Stimulated activated CD8-positive, alpha-beta memory T cell treated with anti-CD3 and anti-CD28 coated beads, Interleukin-4, amount 100 ng/mL, for 4 hours (primary cell): ENCODE data around the gene CRYZL1.

Experiments
- DNase-seq, 2 donors: peaks; one replicate each; pipeline ENCODE4 v3.0.0-alpha.2; 2020; ENCODE audit warnings: low read depth in 2 of 2, low spot score in 1 of 2

The CRYZL1 gene

DNA sequence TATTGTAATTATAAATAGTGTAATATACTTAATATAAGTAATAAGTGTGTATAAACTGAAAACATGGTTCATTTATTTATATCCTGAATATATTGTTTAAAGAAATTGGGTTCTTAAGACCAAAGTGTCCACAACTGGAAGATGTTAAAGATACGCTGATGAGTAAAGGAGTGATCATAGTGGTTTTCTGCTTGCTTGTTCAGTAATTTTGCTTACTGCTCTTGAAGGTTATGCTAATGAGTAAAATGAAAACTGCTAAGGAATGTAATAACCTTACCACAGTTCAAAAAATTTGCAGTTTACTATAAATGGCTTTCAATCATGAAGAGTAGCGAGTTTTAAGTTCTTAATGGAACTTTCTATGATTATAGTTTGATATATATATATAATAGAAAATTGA, 75.0 kb downstream of the CRYZL1 start:
- DNase-seq, result no peak

DNA sequence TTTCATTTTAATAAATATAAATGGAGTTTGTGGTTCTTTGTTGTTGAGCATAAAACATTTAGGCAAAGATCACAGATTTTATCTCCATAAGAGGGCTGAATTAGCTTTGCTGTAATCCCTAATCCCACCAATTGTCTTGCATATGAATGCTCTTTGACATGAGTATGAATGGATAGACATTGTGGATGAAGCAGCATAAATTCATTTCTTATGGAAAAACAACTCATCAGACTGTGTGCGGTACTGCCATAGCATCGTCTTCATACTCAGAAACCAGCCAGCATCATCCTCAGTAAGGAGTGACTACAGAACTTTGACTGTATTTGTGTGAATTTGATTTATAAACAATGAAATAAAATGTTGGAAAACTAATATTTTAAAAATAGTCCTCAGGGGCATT, 79.2 kb downstream of the CRYZL1 start:
- DNase-seq, result no peak

DNA sequence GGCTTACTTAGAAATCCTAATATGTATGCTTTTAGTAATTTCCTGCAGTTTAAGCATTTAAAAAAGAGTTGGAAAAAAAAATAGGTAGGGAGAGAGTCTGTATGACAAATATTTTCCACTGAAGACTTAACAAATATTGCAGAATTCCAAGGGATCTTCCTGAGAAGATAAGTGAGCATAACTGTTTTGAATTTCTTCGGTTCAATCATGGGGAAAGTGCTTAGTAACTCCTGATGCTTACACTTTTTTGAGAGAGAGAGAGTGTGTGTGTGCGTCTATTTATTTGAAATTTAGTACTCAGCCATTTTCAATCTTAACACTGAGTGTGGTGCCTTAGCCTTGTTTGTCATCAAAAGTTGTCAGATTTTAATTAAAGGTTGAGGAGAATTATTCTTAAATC, 80.2 kb downstream of the CRYZL1 start:
- DNase-seq, result no peak

DNA sequence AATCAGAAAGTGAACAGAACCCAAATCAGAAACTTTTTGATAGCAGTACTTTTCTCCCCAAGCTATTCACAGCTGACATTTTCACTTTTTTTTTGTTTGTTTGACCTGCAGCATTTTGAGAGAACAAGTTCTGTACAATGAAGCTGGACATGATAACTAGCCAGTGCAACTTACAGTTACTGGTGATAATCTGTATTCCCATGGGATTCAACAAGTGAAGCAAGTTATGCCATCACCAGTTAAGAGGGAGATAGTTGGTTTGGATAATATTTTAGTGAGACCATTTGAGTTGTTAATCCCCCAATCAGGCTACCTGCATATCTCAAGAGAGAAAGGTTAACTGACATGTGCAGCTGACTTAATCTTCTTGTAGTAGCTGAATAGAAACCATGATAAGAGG, 80.6 kb downstream of the CRYZL1 start:
- DNase-seq, result no peak

DNA sequence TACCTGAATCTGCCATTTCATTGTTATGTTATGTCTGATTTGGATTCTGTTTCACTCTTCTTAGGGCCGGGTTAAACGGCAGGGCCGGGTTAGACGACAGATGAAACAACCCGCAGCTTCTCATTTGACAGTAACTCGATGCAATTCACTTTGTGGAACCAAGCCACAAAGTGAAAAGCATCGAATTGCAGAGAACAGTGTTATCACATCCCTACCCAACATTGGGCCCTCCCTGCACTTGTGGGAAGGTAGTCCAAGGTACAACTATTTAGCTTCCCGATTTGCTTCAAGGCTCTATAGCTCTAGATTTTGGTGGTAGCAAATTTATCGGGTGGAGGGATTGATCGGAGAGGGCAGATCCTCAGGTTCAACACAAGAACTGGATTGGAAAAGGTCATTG, 81.7 kb downstream of the CRYZL1 start:
- no peak for DNase-seq

DNA sequence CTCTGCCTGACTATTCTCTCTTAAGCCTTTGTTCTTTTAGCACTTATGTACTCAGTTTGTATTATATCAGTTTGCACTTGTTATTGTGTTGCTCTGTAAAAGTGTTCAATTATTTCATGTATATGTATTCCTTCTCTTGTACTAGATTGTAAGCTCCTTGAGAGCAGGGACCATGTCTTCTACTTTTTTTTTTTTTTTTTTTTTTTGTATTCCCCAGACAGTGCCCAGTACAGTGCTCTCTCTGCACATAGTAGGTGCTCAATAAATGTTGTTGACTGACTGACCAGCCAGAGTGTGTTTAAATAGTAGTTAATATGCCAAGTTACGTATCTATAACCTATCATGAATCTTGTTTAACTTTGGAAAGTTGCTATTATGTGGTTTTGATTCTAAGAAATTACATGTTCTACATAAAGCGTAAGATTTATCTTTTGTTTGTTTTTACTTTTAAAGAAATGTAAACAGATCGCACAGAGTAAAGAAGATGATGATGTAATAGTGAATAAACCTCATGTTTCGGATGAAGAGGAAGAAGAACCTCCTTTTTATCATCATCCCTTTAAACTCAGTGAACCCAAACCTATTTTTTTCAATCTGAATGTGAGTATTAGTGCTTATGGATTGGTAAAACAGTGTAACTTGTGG, 82.6 kb downstream of the CRYZL1 start:
- no peak for DNase-seq

DNA sequence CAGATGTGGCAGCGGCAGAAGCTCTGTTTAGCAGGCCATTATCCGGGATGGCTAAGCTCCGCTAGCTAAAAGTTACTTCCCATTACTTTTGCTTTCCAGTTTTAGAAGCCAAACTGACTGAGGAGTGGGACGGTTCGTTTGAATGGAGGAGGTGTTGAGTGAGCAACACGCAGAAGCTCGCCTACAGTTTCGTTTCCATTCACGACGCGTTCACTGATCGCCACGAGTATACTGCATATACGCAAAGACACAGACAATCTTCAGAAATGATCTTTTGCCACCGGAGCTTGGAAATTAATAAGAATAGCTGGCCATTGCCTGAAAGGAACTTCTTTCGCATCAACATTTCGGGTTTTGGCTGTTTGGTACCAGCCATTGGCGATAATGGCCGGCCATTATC, 84.1 kb downstream of the CRYZL1 start:
- DNase-seq, result no peak

DNA sequence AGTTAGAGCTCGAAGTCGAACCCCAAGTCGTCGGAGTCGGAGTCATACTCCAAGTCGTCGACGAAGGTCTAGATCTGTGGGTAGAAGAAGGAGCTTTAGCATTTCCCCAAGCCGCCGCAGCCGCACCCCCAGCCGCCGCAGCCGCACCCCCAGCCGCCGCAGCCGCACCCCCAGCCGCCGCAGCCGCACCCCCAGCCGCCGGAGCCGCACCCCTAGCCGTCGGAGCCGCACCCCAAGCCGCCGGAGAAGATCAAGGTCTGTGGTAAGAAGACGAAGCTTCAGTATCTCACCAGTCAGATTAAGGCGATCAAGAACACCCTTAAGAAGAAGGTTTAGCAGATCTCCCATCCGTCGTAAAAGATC, 86.6 kb downstream of the CRYZL1 start:
- no peak for DNase-seq

DNA sequence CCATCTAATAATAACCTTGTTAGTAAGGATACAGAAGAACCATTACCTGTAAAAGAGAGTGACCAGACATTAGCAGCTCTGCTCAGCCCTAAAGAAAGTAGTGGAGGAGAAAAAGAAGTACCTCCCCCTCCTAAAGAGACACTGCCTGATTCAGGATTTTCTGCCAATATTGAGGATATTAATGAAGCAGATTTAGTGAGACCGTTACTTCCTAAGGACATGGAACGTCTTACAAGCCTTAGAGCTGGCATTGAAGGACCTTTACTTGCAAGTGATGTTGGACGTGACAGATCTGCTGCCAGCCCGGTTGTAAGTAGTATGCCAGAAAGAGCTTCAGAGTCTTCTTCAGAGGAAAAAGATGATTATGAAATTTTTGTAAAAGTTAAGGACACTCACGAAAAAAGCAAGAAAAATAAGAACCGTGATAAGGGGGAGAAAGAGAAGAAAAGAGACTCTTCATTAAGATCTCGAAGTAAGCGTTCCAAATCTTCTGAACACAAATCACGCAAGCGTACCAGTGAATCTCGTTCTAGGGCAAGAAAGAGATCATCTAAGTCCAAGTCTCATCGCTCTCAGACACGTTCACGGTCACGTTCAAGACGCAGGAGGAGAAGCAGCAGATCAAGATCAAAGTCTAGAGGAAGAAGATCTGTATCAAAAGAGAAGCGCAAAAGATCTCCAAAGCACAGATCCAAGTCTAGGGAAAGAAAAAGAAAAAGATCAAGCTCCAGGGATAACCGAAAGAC, 87.1 kb downstream of the CRYZL1 start:
- no peak for DNase-seq

DNA sequence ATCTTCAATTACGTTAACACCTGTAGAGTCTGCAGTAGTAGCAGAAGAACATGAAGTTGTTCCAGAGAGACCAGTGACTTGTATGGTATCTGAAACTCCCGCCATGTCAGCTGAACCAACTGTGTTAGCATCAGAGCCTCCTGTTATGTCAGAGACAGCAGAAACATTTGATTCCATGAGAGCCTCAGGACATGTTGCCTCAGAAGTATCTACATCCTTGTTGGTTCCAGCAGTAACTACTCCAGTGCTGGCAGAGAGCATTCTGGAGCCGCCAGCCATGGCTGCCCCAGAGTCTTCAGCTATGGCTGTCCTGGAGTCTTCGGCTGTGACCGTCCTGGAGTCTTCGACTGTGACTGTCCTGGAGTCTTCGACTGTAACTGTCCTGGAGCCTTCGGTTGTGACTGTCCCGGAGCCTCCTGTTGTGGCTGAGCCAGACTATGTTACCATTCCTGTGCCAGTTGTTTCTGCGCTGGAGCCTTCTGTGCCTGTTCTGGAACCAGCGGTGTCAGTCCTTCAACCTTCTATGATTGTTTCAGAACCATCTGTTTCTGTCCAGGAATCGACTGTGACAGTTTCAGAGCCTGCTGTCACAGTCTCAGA, 88.4 kb downstream of the CRYZL1 start:
- no peak for DNase-seq

DNA sequence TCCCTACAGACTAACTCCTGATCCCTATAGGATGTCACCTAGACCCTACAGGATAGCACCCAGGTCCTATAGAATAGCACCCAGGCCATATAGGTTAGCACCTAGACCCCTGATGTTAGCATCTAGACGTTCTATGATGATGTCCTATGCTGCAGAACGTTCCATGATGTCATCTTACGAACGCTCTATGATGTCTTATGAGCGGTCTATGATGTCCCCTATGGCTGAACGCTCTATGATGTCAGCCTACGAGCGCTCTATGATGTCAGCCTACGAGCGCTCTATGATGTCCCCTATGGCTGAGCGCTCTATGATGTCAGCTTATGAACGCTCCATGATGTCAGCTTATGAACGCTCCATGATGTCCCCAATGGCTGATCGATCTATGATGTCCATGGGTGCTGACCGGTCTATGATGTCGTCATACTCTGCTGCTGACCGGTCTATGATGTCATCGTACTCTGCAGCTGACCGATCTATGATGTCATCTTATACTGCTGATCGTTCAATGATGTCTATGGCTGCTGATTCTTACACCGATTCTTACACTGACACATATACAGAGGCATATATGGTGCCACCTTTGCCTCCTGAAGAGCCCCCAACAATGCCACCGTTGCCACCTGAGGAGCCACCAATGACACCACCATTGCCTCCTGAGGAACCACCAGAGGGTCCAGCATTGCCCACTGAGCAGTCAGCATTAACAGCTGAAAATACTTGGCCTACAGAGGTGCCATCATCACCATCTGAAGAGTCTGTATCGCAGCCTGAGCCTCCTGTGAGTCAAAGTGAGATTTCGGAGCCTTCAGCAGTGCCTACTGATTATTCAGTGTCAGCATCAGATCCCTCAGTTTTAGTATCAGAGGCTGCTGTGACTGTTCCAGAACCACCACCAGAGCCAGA, 89.2 kb downstream of the CRYZL1 start:
- no peak for DNase-seq

DNA sequence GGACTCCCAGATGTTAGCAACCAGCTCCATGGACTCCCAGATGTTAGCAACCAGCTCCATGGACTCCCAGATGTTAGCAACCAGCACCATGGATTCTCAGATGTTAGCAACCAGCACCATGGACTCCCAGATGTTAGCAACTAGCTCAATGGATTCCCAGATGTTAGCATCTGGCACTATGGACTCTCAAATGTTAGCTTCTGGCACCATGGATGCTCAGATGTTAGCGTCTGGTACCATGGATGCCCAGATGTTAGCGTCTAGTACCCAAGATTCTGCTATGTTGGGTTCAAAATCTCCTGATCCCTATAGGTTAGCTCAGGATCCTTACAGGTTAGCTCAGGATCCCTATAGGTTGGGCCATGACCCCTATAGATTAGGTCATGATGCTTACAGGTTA, 89.9 kb downstream of the CRYZL1 start:
- no peak for DNase-seq

DNA sequence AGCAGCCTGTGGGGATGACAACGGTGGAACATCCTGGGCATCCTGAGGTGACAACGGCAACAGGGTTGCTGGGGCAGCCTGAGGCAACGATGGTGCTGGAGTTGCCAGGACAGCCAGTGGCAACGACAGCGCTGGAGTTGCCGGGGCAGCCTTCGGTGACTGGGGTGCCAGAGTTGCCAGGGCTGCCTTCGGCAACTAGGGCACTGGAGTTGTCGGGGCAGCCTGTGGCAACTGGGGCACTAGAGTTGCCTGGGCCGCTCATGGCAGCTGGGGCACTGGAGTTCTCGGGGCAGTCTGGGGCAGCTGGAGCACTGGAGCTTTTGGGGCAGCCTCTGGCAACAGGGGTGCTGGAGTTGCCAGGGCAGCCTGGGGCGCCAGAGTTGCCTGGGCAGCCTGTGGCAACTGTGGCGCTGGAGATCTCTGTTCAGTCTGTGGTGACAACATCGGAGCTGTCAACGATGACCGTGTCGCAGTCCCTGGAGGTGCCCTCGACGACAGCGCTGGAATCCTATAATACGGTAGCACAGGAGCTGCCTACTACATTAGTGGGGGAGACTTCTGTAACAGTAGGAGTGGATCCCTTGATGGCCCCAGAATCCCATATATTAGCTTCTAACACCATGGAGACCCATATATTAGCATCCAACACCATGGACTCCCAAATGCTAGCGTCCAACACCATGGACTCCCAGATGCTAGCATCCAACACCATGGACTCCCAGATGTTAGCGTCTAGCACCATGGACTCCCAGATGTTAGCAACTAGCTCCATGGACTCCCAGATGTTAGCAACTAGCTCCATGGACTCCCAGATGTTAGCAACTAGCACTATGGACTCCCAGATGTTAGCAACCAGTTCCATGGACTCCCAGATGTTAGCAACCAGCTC, 90.5 kb downstream of the CRYZL1 start:
- DNase-seq, result no peak

DNA sequence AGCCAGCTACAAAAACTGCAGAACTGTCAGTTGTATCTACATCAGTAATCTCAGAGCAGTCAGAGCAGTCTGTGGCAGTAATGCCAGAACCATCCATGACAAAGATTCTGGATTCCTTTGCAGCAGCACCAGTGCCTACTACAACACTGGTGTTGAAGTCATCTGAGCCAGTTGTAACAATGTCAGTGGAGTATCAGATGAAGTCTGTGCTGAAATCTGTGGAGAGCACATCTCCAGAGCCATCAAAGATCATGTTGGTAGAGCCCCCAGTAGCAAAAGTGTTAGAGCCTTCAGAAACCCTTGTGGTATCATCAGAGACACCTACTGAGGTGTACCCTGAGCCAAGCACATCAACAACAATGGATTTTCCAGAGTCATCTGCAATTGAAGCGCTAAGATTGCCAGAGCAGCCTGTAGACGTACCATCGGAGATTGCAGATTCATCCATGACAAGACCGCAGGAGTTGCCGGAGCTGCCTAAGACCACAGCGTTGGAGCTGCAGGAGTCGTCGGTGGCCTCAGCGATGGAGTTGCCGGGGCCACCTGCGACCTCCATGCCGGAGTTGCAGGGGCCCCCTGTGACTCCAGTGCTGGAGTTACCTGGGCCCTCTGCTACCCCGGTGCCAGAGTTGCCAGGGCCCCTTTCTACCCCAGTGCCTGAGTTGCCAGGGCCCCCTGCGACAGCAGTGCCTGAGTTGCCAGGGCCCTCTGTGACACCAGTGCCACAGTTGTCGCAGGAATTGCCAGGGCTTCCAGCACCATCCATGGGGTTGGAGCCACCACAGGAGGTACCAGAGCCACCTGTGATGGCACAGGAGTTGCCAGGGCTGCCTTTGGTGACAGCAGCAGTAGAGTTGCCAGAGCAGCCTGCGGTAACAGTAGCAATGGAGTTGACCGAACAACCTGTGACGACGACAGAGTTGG, 91.4 kb downstream of the CRYZL1 start:
- DNase-seq, result no peak

DNA sequence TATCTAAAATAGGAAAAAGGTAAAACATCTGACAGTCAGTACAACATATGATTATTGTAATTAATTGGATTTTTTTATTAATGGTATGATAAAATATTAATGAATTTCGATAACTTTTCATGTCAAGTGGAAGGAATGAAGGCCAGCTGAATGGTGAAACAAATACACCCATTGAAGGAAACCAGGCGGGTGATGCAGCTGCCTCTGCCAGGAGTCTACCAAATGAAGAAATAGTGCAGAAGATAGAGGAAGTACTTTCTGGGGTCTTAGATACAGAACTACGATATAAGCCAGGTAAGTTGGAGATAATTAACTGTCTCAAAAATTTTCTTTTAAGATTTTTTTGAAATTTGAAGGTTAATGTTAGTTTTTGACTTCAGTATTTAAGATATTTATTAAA, 95.5 kb downstream of the CRYZL1 start:
- no peak for DNase-seq

DNA sequence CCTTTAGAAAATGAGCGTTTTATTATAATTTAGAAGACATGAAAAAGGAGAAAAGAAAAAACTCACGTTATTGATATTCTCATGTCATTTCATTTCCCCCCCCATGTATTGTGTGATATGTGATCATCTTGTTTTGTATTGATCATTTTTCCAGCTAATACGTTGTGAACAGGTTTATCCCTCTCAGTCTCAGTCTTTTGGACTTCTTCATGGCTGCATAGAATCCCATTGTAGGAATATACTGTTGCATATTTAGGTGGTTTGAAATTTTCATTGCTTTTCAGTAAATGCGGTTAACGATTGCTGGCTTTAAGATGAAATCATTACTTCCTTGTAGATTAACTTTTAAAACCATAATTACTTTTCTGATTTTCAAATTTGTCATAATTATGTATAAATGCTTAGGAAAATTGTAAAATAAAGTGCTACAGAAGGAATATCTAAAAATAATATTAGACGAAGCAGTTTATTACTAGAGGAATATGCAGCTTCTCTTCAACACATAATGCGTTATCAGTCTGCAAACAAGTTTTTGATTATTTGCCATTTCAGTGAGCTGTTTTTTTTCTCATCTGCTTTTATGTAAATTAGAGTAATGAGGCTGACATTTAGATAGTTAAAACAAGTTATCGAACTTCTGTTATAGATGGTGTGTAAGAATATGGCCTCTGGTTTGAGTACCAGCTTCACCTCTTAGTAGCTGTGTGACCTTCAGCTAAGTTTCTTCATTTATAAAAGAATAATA, 96.9 kb downstream of the CRYZL1 start:
- DNase-seq, result no peak

DNA sequence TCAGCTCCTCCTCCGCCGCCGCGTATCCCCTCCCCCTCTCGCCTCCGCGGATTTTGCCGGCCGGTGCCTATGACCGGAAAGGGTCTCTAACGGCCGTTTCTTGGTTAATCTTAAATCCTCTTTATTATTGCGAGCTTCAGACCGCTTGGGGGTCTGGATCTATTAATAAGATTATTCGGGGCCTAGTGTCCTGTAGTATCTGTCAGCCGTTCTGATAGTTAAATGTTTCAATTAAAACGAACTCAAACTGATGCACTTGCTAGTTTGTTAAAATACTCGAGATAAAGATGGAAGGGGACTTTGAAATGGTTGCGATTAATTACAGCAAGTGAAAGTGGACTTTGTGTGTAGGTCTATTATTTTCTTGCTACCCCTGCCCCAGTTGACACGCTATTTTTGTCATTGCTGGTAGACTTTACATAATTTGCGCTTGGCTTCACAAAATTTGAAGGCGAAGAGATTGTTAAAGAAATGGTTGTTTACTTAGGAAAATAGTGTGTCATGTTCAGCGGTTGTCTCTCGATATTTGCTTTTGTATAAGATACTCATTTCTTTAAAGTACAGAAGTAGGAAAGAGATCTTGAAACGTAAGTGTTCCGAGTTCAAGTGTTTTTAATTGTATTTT, 97.9 kb downstream of the CRYZL1 start:
- DNase-seq, result peak; percentile 37 to 41
